SK-N-SH treated with all-trans-retinoic acid at 6 μM for 48 hours (cell line): ENCODE data around the gene SKIC2.
A peak's percentile ranks its signal among the peaks of the same experiment; 100 is the strongest.

Source experiments
- ATAC-seq: fragments of 200-7000 bp; cut with Tn5 transposase; 3 replicates; pipeline ENCODE4 v1.9.1; 2020; ENCODE audit warnings: mild to moderate bottlenecking, moderate library complexity
- ARNTL ChIP-seq: fragments of 450-650 bp; formaldehyde crosslinking; IDR thresholded peaks from 2 replicates; pipeline ENCODE4 v1.5.0; 2020; ENCODE audit warnings: low read depth, mild to moderate bottlenecking, moderate library complexity, borderline replicate concordance
- BACH2 ChIP-seq: fragments of 250-450 bp; sonication (Bioruptor Pico); IDR thresholded peaks from 2 replicates; pipeline ENCODE4 v1.9.0; 2021; ENCODE audit warnings: mild to moderate bottlenecking, borderline replicate concordance
- CSDC2 ChIP-seq: fragments of 250-450 bp; sonication (Bioruptor Pico); IDR thresholded peaks from 2 replicates; pipeline ENCODE4 v1.5.0; 2020; ENCODE audit warnings: mild to moderate bottlenecking, moderate library complexity
- ESRRG ChIP-seq: fragments of 250-450 bp; sonication (Bioruptor Pico); IDR thresholded peaks from 2 replicates; pipeline ENCODE4 v1.6.1; 2021; ENCODE audit warnings: mild to moderate bottlenecking
- GLIS3 ChIP-seq: fragments of 250-450 bp; sonication (Bioruptor Pico); IDR thresholded peaks from 2 replicates; pipeline ENCODE4 v1.5.0; 2020; ENCODE audit warnings: mild to moderate bottlenecking, moderate library complexity
- ISL1 ChIP-seq: fragments of 250-450 bp; sonication (Bioruptor Pico); IDR thresholded peaks from 2 replicates; pipeline ENCODE4 v2.1.2; 2022; ENCODE audit warnings: mild to moderate bottlenecking, moderate library complexity
- OSR1 ChIP-seq: fragments of 250-450 bp; sonication (Bioruptor Pico); IDR thresholded peaks from 2 replicates; pipeline ENCODE4 v1.8.0; 2022; ENCODE audit warnings: moderate library complexity, mild to moderate bottlenecking, inconsistent platforms
- PPARA ChIP-seq: fragments of 250-450 bp; sonication (Bioruptor Pico); IDR thresholded peaks from 2 replicates; pipeline ENCODE4 v1.5.0; 2020; ENCODE audit warnings: mild to moderate bottlenecking, borderline replicate concordance
- RARB ChIP-seq: fragments of 250-450 bp; sonication (Bioruptor Pico); IDR thresholded peaks from 2 replicates; pipeline ENCODE4 v1.8.0; 2021; ENCODE audit warnings: mild to moderate bottlenecking, moderate library complexity
- SNAI2 ChIP-seq: fragments of 250-450 bp; sonication (Bioruptor Pico); IDR thresholded peaks from 2 replicates; pipeline ENCODE4 v1.5.0; 2020; ENCODE audit warnings: mild to moderate bottlenecking, moderate library complexity
- TCF4 ChIP-seq: fragments of 250-450 bp; sonication (Bioruptor Pico); IDR thresholded peaks from 2 replicates; pipeline ENCODE4 v1.8.0; 2021; ENCODE audit warnings: mild to moderate bottlenecking, moderate library complexity, borderline replicate concordance
- TOX ChIP-seq: fragments of 250-450 bp; sonication (Bioruptor Pico); IDR thresholded peaks from 2 replicates; pipeline ENCODE4 v1.8.0; 2021; ENCODE audit warnings: mild to moderate bottlenecking, moderate library complexity, borderline replicate concordance
- ZC3H10 ChIP-seq: fragments of 250-450 bp; sonication (Bioruptor Pico); IDR thresholded peaks from 2 replicates; pipeline ENCODE4 v1.5.1; 2021; ENCODE audit warnings: mild to moderate bottlenecking, moderate library complexity
- ZFP3 ChIP-seq: fragments of 250-450 bp; sonication (Bioruptor Pico); IDR thresholded peaks from 2 replicates; pipeline ENCODE4 v1.5.0; 2020; ENCODE audit warnings: mild to moderate bottlenecking, moderate library complexity
- ZFP30 ChIP-seq: fragments of 450-650 bp; formaldehyde crosslinking; IDR thresholded peaks from 2 replicates; pipeline ENCODE4 v1.5.0; 2022; ENCODE audit warnings: mild to moderate bottlenecking, moderate library complexity
- ZNF70 ChIP-seq: fragments of 450-650 bp; formaldehyde crosslinking; IDR thresholded peaks from 2 replicates; pipeline ENCODE4 v1.5.0; 2020; ENCODE audit warnings: mild to moderate bottlenecking, moderate library complexity
- ZNF8 ChIP-seq: fragments of 450-650 bp; formaldehyde crosslinking; IDR thresholded peaks from 2 replicates; pipeline ENCODE4 v1.5.0; 2020; ENCODE audit warnings: mild to moderate bottlenecking, moderate library complexity
- TF ChIP-seq, protein P1 (sequence below): fragments of 250-450 bp; sonication (Bioruptor Pico); IDR thresholded peaks from 2 replicates; pipeline ENCODE4 v1.8.0; 2020; ENCODE audit warnings: mild to moderate bottlenecking, moderate library complexity, borderline replicate concordance
- TF ChIP-seq, protein P2 (sequence below): fragments of 250-450 bp; sonication (Bioruptor Pico); IDR thresholded peaks from 2 replicates; pipeline ENCODE4 v1.8.0; 2021; ENCODE audit warnings: low read depth, mild to moderate bottlenecking, moderate library complexity, borderline replicate concordance
- TF ChIP-seq, protein P3 (sequence below): fragments of 250-450 bp; sonication (Bioruptor Pico); IDR thresholded peaks from 2 replicates; pipeline ENCODE4 v1.5.1; 2020; ENCODE audit warnings: low read depth, mild to moderate bottlenecking, moderate library complexity
- TF ChIP-seq, protein P4 (sequence below): fragments of 250-450 bp; sonication (Bioruptor Pico); IDR thresholded peaks from 2 replicates; pipeline ENCODE4 v1.5.0; 2020; ENCODE audit warnings: mild to moderate bottlenecking, moderate library complexity

SKIC2 gene

DNA sequence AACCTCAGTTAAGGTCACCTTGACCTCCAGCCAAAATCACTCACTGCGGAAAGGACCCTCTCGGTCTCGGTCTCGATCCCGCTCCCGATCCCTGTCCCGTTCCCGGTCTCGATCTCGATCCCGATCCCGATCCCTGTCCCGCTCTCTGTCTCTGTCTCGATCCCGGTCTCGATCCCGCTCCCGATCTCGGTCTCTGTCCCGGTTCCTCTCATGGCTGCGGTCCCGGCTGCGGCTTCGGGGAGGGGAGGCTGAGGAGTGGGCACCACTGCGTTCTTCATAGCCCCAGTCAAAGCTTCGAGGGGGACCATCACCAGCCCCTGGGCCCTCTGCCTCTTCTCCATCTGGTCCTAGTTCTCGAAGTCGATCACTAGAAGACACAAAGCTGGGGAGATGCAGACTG is 4.5 kb upstream of the SKIC2 start:
- TF ChIP-seq TCF4 (CRISPR knock-in tag) (no peak), ZFP3 (no peak), RARB (CRISPR knock-in tag) (no peak), ZC3H10 (no peak)
- ATAC-seq, result no peak

DNA sequence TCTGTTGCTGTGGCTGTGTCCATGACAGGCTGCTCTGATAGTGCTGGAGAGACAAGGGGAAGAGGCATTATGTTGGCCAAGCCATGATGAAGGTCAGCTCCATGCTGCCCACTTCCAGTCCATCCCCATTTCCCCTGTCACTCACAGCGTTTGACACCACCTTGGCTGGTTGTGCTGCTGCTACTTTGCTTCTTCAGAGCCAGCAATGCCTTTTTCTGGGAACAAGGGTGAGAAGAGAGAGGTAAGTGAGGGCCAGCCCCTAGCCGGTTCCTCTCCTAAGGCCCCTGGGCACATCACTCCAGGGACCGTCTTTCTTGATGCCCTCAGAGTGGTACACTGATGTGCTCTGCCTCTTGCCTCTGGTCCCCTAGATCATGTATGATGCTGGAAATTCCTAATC is 2.2 kb upstream of the SKIC2 start:
- TF ChIP-seq, protein P1, sequence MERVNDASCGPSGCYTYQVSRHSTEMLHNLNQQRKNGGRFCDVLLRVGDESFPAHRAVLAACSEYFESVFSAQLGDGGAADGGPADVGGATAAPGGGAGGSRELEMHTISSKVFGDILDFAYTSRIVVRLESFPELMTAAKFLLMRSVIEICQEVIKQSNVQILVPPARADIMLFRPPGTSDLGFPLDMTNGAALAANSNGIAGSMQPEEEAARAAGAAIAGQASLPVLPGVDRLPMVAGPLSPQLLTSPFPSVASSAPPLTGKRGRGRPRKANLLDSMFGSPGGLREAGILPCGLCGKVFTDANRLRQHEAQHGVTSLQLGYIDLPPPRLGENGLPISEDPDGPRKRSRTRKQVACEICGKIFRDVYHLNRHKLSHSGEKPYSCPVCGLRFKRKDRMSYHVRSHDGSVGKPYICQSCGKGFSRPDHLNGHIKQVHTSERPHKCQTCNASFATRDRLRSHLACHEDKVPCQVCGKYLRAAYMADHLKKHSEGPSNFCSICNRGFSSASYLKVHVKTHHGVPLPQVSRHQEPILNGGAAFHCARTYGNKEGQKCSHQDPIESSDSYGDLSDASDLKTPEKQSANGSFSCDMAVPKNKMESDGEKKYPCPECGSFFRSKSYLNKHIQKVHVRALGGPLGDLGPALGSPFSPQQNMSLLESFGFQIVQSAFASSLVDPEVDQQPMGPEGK (CRISPR knock-in tag), result no peak
- TF ChIP-seq OSR1 (CRISPR knock-in tag) (no peak), TCF4 (CRISPR knock-in tag) (no peak), GLIS3 (CRISPR knock-in tag) (no peak)
- ATAC-seq, result no peak

DNA sequence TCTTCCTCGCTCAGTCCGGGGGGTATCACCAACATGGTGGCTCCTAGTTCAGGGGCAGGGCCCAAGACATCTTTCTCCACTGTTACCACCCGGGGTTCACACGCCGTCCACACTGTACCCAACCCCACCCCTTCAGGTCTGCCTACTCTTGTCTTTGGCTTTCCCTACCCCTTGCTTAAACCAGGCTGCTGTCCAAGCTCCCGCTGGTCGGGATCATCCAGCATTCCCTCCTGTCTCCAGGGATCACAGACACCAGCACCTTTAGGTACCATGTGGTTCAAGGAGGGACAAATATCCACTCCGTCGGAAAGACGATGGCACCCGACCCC is 599 bp upstream of the SKIC2 start:
- TF ChIP-seq ZNF70 (CRISPR knock-in tag), result no peak
- TF ChIP-seq RARB (CRISPR knock-in tag), result no peak
- no peak for TF ChIP-seq BACH2 (CRISPR knock-in tag)
- TF ChIP-seq, protein P2, sequence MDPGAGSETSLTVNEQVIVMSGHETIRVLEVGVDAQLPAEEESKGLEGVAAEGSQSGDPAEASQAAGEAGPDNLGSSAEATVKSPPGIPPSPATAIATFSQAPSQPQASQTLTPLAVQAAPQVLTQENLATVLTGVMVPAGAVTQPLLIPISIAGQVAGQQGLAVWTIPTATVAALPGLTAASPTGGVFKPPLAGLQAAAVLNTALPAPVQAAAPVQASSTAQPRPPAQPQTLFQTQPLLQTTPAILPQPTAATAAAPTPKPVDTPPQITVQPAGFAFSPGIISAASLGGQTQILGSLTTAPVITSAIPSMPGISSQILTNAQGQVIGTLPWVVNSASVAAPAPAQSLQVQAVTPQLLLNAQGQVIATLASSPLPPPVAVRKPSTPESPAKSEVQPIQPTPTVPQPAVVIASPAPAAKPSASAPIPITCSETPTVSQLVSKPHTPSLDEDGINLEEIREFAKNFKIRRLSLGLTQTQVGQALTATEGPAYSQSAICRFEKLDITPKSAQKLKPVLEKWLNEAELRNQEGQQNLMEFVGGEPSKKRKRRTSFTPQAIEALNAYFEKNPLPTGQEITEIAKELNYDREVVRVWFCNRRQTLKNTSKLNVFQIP (CRISPR knock-in tag), result no peak
- TF ChIP-seq TOX (CRISPR knock-in tag), result no peak
- TF ChIP-seq TCF4 (CRISPR knock-in tag), result no peak
- TF ChIP-seq, protein P3, sequence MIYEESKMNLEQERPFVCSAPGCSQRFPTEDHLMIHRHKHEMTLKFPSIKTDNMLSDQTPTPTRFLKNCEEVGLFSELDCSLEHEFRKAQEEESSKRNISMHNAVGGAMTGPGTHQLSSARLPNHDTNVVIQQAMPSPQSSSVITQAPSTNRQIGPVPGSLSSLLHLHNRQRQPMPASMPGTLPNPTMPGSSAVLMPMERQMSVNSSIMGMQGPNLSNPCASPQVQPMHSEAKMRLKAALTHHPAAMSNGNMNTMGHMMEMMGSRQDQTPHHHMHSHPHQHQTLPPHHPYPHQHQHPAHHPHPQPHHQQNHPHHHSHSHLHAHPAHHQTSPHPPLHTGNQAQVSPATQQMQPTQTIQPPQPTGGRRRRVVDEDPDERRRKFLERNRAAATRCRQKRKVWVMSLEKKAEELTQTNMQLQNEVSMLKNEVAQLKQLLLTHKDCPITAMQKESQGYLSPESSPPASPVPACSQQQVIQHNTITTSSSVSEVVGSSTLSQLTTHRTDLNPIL (CRISPR knock-in tag), result no peak
- no peak for TF ChIP-seq CSDC2 (CRISPR knock-in tag)
- no peak for TF ChIP-seq ZFP30 (CRISPR knock-in tag)
- no peak for TF ChIP-seq GLIS3 (CRISPR knock-in tag)
- TF ChIP-seq SNAI2 (CRISPR knock-in tag), result no peak
- no peak for TF ChIP-seq PPARA (CRISPR knock-in tag)
- no peak for TF ChIP-seq ZNF8 (CRISPR knock-in tag)
- peak; percentile 17 for ATAC-seq

DNA sequence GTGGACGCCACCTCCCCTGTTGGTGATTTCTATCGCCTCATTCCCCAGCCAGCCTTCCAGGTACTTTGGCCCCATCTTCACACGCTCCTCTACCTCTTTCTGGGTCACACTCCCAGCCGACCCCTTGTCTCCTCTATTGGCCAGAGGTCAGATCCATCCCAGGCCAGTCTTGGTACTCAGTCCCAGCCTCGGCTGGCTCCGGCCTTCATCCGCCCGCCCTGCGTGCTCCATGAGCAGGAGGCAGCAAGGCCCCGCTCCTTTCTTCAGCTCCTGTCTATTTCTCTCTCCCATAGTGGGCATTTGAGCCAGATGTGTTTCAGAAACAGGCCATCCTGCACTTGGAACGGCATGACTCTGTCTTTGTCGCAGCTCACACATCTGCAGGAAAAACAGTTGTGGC is 2.6 kb downstream of the SKIC2 start:
- no peak for ATAC-seq
- TF ChIP-seq ZFP3 (no peak), CSDC2 (CRISPR knock-in tag) (no peak), TOX (CRISPR knock-in tag) (no peak), ZFP30 (CRISPR knock-in tag) (no peak), ZNF70 (CRISPR knock-in tag) (no peak), ARNTL (CRISPR knock-in tag) (no peak)
- TF ChIP-seq, protein P4, sequence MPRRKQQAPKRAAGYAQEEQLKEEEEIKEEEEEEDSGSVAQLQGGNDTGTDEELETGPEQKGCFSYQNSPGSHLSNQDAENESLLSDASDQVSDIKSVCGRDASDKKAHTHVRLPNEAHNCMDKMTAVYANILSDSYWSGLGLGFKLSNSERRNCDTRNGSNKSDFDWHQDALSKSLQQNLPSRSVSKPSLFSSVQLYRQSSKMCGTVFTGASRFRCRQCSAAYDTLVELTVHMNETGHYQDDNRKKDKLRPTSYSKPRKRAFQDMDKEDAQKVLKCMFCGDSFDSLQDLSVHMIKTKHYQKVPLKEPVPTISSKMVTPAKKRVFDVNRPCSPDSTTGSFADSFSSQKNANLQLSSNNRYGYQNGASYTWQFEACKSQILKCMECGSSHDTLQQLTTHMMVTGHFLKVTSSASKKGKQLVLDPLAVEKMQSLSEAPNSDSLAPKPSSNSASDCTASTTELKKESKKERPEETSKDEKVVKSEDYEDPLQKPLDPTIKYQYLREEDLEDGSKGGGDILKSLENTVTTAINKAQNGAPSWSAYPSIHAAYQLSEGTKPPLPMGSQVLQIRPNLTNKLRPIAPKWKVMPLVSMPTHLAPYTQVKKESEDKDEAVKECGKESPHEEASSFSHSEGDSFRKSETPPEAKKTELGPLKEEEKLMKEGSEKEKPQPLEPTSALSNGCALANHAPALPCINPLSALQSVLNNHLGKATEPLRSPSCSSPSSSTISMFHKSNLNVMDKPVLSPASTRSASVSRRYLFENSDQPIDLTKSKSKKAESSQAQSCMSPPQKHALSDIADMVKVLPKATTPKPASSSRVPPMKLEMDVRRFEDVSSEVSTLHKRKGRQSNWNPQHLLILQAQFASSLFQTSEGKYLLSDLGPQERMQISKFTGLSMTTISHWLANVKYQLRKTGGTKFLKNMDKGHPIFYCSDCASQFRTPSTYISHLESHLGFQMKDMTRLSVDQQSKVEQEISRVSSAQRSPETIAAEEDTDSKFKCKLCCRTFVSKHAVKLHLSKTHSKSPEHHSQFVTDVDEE (CRISPR knock-in tag), result no peak

DNA sequence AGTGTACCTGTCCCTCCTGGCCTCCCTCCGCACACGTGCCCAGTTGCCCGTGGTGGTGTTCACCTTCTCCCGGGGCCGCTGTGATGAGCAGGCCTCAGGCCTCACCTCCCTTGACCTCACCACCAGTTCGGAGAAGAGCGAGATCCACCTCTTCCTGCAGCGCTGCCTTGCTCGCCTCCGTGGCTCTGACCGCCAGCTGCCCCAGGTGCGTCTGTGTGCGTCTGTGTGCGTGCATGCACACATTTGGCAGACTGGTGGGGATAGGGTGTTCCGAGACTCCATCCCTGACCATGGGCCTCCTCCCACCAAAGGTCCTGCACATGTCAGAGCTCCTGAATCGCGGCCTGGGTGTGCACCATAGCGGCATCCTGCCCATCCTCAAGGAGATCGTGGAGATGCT is 4.9 kb downstream of the SKIC2 start:
- ATAC-seq, result no peak
- TF ChIP-seq ESRRG (CRISPR knock-in tag) (no peak), PPARA (CRISPR knock-in tag) (no peak), ZFP3 (no peak), ISL1 (CRISPR knock-in tag) (no peak), ZFP30 (CRISPR knock-in tag) (no peak), TOX (CRISPR knock-in tag) (no peak), ARNTL (CRISPR knock-in tag) (no peak)
- TF ChIP-seq, protein P2 (CRISPR knock-in tag), result no peak
- TF ChIP-seq, protein P3 (CRISPR knock-in tag), result no peak
- TF ChIP-seq, all 23 proteins: peak for 0
